GM12878 (cell line): ENCODE results near the gene ZSWIM3. TPM values are rescaled to one million over a fixed set of nuclear protein-coding genes. Genes with fewer than 3 reads are reported as not detected.

Experiments used
- ATAC-seq: fragments of 200-7000 bp; cut with Tn5 transposase; 3 replicates; pipeline ENCODE4 v1.9.1; 2020; ENCODE audit warnings: mild to moderate bottlenecking, moderate library complexity
- BruUV-seq: library from RNA; stranded (reverse); fragments of 400-500 nt; replicated peaks from 2 replicates; lab custom pipeline; 2021; lab: Mats Ljungman, UMichigan
- CTCF ChIA-PET: fragments of 300-600 bp; sonication (Branson Sonifier 250); formaldehyde crosslinking; extraction: SDS; loops from one replicate; lab custom pipeline; 2021; ENCODE audit warnings: inconsistent platforms; lab: Yijun Ruan, JAX
- POLR2A ChIA-PET: fragments of 350-600 bp; formaldehyde crosslinking; extraction: SDS; loops from one replicate; lab custom pipeline; 2021; ENCODE audit warnings: inconsistent platforms; lab: Charles Lee
- RAD21 ChIA-PET: fragments of 300-600 bp; sonication (Branson Sonifier 250); formaldehyde crosslinking; loops from one replicate; lab custom pipeline; 2023; ENCODE audit warnings: antibody characterized with exemption; ENCODE audit not compliant: unreplicated experiment; lab: Charles Lee
- SMC1A ChIA-PET: fragments of 300-600 bp; sonication (Branson Sonifier 250); formaldehyde crosslinking; loops from one replicate; lab custom pipeline; 2023; ENCODE audit not compliant: unreplicated experiment, uncharacterized antibody; lab: Charles Lee
- DNase-seq: peaks from one replicate; pipeline ENCODE4 v3.0.0-alpha.2; 2011; ENCODE audit warnings: low read depth, low spot score
- FAIRE-seq: peaks from 3 replicates; lab custom pipeline; 2011; peaks lifted over from hg19 to GRCh38; lab: Jason Lieb, UNC
- H2AFZ ChIP-seq: 2 replicates; pipeline ENCODE4 v1.6.0; 2011; ENCODE audit warnings: low read depth, low read length, control low read depth; ENCODE audit not compliant: control insufficient read depth
- H3K27ac ChIP-seq: 2 replicates; pipeline ENCODE4 v1.5.1; 2011; ENCODE audit warnings: control low read depth; ENCODE audit not compliant: control insufficient read depth, insufficient read depth
- H3K27me3 ChIP-seq, 2 experiments: replicated peaks in 1 of 2; 2 replicates each; pipeline versions ENCODE4 v1.6.0 to v1.6.1; 2011; ENCODE audit warnings: low read length in 1 of 2; ENCODE audit not compliant: control insufficient read depth in 2 of 2, insufficient read depth in 2 of 2
- H3K36me3 ChIP-seq, 2 experiments: 2 replicates each; pipeline ENCODE4 v1.5.1; 2011; ENCODE audit warnings: low read length in 1 of 2; ENCODE audit not compliant: control insufficient read depth in 2 of 2, insufficient read depth in 2 of 2
- H3K4me1 ChIP-seq: 2 replicates; pipeline ENCODE4 v1.6.1; 2011; ENCODE audit warnings: mild to moderate bottlenecking, low read length, moderate library complexity, mixed read lengths; ENCODE audit not compliant: control insufficient read depth, insufficient read depth
- H3K4me2 ChIP-seq: 2 replicates; pipeline ENCODE4 v1.6.0; 2011; ENCODE audit warnings: control low read depth; ENCODE audit not compliant: control insufficient read depth, insufficient read depth
- H3K4me3 ChIP-seq: fragments of 200-600 bp; sonication (generic); 2 replicates; pipeline ENCODE4 v1.5.1; 2016
- H3K79me2 ChIP-seq: 2 replicates; pipeline ENCODE4 v1.6.0; 2011; ENCODE audit warnings: low read length; ENCODE audit not compliant: control insufficient read depth, insufficient read depth
- H3K9ac ChIP-seq: 2 replicates; pipeline ENCODE4 v1.8.0; 2011; ENCODE audit warnings: low read length, control low read depth, mixed read lengths; ENCODE audit not compliant: control insufficient read depth, insufficient read depth
- H3K9me3 ChIP-seq: replicated peaks from 3 replicates; pipeline ENCODE4 v1.5.1; 2011; ENCODE audit warnings: mild to moderate bottlenecking, low read length; ENCODE audit not compliant: control insufficient read depth, insufficient read depth
- H4K20me1 ChIP-seq: 2 replicates; pipeline ENCODE4 v1.6.0; 2011; ENCODE audit not compliant: control insufficient read depth, insufficient read depth
- BCL3 ChIP-seq: IDR thresholded peaks from 2 replicates; pipeline ENCODE4 v1.6.1; 2011; ENCODE audit warnings: borderline replicate concordance, low read depth, mild to moderate bottlenecking, moderate library complexity, low read length; ENCODE audit not compliant: insufficient read depth, poor library complexity, severe bottlenecking
- REST ChIP-seq: IDR thresholded peaks from 2 replicates; pipeline ENCODE4 v1.6.1; 2012; ENCODE audit warnings: mild to moderate bottlenecking, low read depth, low read length
- SMARCA5 ChIP-seq: fragments of 450-650 bp; IDR thresholded peaks from 2 replicates; pipeline ENCODE4 v1.6.1; 2017; ENCODE audit warnings: mild to moderate bottlenecking
- WRNIP1 ChIP-seq: IDR thresholded peaks from 2 replicates; pipeline ENCODE4 v1.6.1; 2011; ENCODE audit warnings: low read depth, low read length, improper control_type of control experiment, borderline replicate concordance
- ZBTB33 ChIP-seq: fragments of 450-650 bp; IDR thresholded peaks from 2 replicates; pipeline ENCODE4 v1.6.1; 2017; ENCODE audit warnings: mild to moderate bottlenecking
- WGBS: methylation state at CpG from one replicate; pipeline ENCODE4 v1.1.6; 2016; ENCODE audit warnings: low lambda C conversion rate; ENCODE audit not compliant: insufficient replicate concordance, insufficient coverage; ENCODE audit errors: missing lambda C conversion rate; 5-methylcytosine and 5-hydroxymethylcytosine counted together
- in situ Hi-C: fragments of 300-500 bp; cut with MboI; formaldehyde crosslinking; loops from 9 replicates; pipeline ENCODE4 v1.14.3; 2018; ENCODE audit warnings: mixed read lengths
- intact Hi-C: fragments of 100-400 bp; cut with micrococcal nuclease; formaldehyde crosslinking; loops from one replicate; pipeline ENCODE4 v1.14.2; 2022; ENCODE audit not compliant: unreplicated experiment
- polyA plus RNA-seq, 11 experiments: library from polyadenylated mRNA; depleted of rRNA in 4 of 11; unstranded in 6 of 11; stranded (reverse) in 5 of 11; fragments of >200 nt; fragmentation: Nextera tagmentation in 4 of 11; fragmentation: Illumina TruSeq in 1 of 11; extraction: Ambion mirVana in 4 of 11; extraction: Trizol in 1 of 11; gene quantifications; 1 replicate in 1 of 11; 2 replicates in 10 of 11; pipeline versions ENCODE4 v1.2.1 to v1.2.3, GENCODE V29; 2011 to 2016; ENCODE audit warnings: inconsistent platforms in 2 of 11, missing spikeins in 2 of 11, low read depth in 1 of 11
- total RNA-seq, 4 experiments: library from RNA; depleted of rRNA in 3 of 4; stranded (reverse); fragments of >200 nt in 3 of 4; fragmentation: Illumina TruSeq in 1 of 4; extraction: Trizol in 1 of 4; gene quantifications; 2 replicates each; pipeline versions ENCODE4 v1.2.1 to v1.2.3, GENCODE V29; 2013 to 2021

The ZSWIM3 gene
- total and polyA plus RNA-seq, 10 of the 15 experiments (the other 5 are each of a cell fraction or from before 2014, with no cell fraction given), result 1.6 to 5.1 (median 4.2) TPM

GRCh38 chr20:45850238-45850637 lies 7.2 kb upstream of the ZSWIM3 start:
- ChIA-PET CTCF (interaction anchor here (1.7 kb wide), 1 partner anchor 51 kb away, joined by 6 read pairs; no protein-coding TSS in a partner anchor), POLR2A (no interaction called here), SMC1A (interaction anchor here (1.3 to 1.6 kb wide), 3 partner anchors 9 to 52 kb away, joined by 3 to 4 read pairs (median 3); no protein-coding TSS in a partner anchor), RAD21 (no interaction called here)
- Histone ChIP-seq H3K27ac (no peak overlapping the region), H4K20me1 (no peaks in the 10 kb centered on the region), H3K9me3 (no peaks in the 10 kb centered on the region), H3K4me2 (no peak overlapping the region), H3K4me1 (no peaks in the 10 kb centered on the region), H3K9ac (no peak overlapping the region), H2AFZ (no peak overlapping the region), H3K4me3 (no peak overlapping the region), H3K36me3 (no peaks in the 10 kb centered on the region), H3K27me3 (no peaks in the 10 kb centered on the region), H3K79me2 (peaks cover 3% of the 10 kb centered on the region)
- in situ Hi-C loops, result no loop called here
- ATAC-seq (no peak), FAIRE-seq (no peak), DNase-seq (no peak)
- WGBS, result 100% methylated on average over 2 of the region's 2 CpGs
- intact Hi-C loops, result no loop called here
- BruUV-seq, result no TSS peak
- TF ChIP-seq SMARCA5 (no peak), WRNIP1 (no peak), BCL3 (no peak), ZBTB33 (no peak), REST (no peak)
